HT-29 (cell line): ENCODE results near the gene UNC45A. TPM values are rescaled to one million over a fixed set of nuclear protein-coding genes. Genes with fewer than 3 reads are reported as not detected.

Experiments used
- DNase-seq: peaks from one replicate; pipeline ENCODE4 v3.0.0-alpha.2; 2015; ENCODE audit warnings: low spot score
- total RNA-seq: library from RNA; depleted of rRNA; stranded (reverse); fragments of >200 nt; shearing (Covaris generic); gene quantifications from 2 replicates; pipeline ENCODE4 v1.2.3, GENCODE V29; 2014

Gene UNC45A
- total RNA-seq, 1 experiment from 2014 or later: 80.6 TPM

- no peak for DNase-seq
Measured at GRCh38 chr15:90946538-90946937, 11.5 kb downstream of the UNC45A start.

GRCh38 chr15:90946941-90947576, 12.0 kb downstream of the UNC45A start:
- no peak for DNase-seq

- DNase-seq: no peak
Measured at GRCh38 chr15:90947577-90948357, 12.7 kb downstream of the UNC45A start.

- no peak for DNase-seq
Measured at GRCh38 chr15:90948506-90948905, 13.4 kb downstream of the UNC45A start.

GRCh38 chr15:90949979-90950675, 15.0 kb downstream of the UNC45A start:
- no peak for DNase-seq

GRCh38 chr15:90950676-90951075, 15.6 kb downstream of the UNC45A start:
- no peak for DNase-seq

- DNase-seq: no peak
Measured at GRCh38 chr15:90952901-90953677, 18.0 kb downstream of the UNC45A start.

- no peak for DNase-seq
Measured at GRCh38 chr15:90953947-90954711, 19.0 kb downstream of the UNC45A start.

GRCh38 chr15:90954712-90955623, 19.9 kb downstream of the UNC45A start, which contains the start of gene RCCD1:
RCCD1 (plus strand) TSS chr15:90954884; CDS start chr15:90956735, 1,851 bp downstream.
- DNase-seq: peak; percentile 99

GRCh38 chr15:90955624-90956273, 20.7 kb downstream of the UNC45A start:
- peak; percentile 68 for DNase-seq

GRCh38 chr15:90956274-90957030, 21.4 kb downstream of the UNC45A start:
- peak; percentile 79 for DNase-seq

- DNase-seq: no peak
Measured at GRCh38 chr15:90957031-90957790, 22.1 kb downstream of the UNC45A start.

- DNase-seq: no peak
Measured at GRCh38 chr15:90957791-90958190, 22.7 kb downstream of the UNC45A start.

GRCh38 chr15:90959028-90959595, 24.0 kb downstream of the UNC45A start:
- no peak for DNase-seq

GRCh38 chr15:90959894-90960293, 24.8 kb downstream of the UNC45A start:
- DNase-seq: no peak

- no peak for DNase-seq
Measured at GRCh38 chr15:90960298-90961091, 25.4 kb downstream of the UNC45A start.

- no peak for DNase-seq
Measured at GRCh38 chr15:90962021-90962420, 26.9 kb downstream of the UNC45A start.
